ENCODE data around the gene MUC20.
A peak's percentile ranks its signal among the peaks of the same experiment; 100 is the strongest.
"Not testable (repeated sequence)": the region's sequence is repeated elsewhere in the genome, so short reads cannot be mapped to it uniquely, and the experiment has no call there.

The MUC20 gene

GRCh38 chr3:195692781-195693427 is 27.9 kb upstream of the MUC20 start:
- DNase-seq, result no peak

GRCh38 chr3:195693428-195694216 is 27.2 kb upstream of the MUC20 start:
- DNase-seq, result no peak

- DNase-seq, result not testable (repeated sequence)
Measured at GRCh38 chr3:195694217-195695076, 26.3 kb upstream of the MUC20 start.

- no peak for DNase-seq
Measured at GRCh38 chr3:195696632-195697278, 24.0 kb upstream of the MUC20 start.

GRCh38 chr3:195697582-195698324 is 23.0 kb upstream of the MUC20 start:
- DNase-seq, result peak; percentile 94

- DNase-seq, result no peak
Measured at GRCh38 chr3:195698325-195698646, 22.5 kb upstream of the MUC20 start.

- peak; percentile 48 for DNase-seq
Measured at GRCh38 chr3:195698647-195699387, 22.0 kb upstream of the MUC20 start.

- no peak for DNase-seq
Measured at GRCh38 chr3:195699388-195699771, 21.4 kb upstream of the MUC20 start.

- no peak for DNase-seq
Measured at GRCh38 chr3:195699860-195700259, 20.9 kb upstream of the MUC20 start.

GRCh38 chr3:195700319-195700718 is 20.5 kb upstream of the MUC20 start:
- DNase-seq, result no peak

GRCh38 chr3:195701042-195701915 is 19.5 kb upstream of the MUC20 start:
- DNase-seq, result no peak

GRCh38 chr3:195703776-195704175 is 17.0 kb upstream of the MUC20 start:
- DNase-seq, result no peak

- no peak for DNase-seq
Measured at GRCh38 chr3:195704433-195704999, 16.3 kb upstream of the MUC20 start.

- no peak for DNase-seq
Measured at GRCh38 chr3:195705081-195705991, 15.4 kb upstream of the MUC20 start.

GRCh38 chr3:195708061-195708460 is 12.7 kb upstream of the MUC20 start:
- no peak for DNase-seq

GRCh38 chr3:195708626-195709481 is 11.9 kb upstream of the MUC20 start:
- DNase-seq, result no peak

GRCh38 chr3:195709676-195710085 is 11.1 kb upstream of the MUC20 start:
- no peak for DNase-seq

Data from fibroblast of skin of back (primary cell).